COR-L47 (cell line): ENCODE data around the gene SPEF2.

Source experiments
- DNase-seq: peaks from one replicate; lab custom pipeline; 2025; lab: John Stamatoyannopoulos, UW

The SPEF2 gene

DNA sequence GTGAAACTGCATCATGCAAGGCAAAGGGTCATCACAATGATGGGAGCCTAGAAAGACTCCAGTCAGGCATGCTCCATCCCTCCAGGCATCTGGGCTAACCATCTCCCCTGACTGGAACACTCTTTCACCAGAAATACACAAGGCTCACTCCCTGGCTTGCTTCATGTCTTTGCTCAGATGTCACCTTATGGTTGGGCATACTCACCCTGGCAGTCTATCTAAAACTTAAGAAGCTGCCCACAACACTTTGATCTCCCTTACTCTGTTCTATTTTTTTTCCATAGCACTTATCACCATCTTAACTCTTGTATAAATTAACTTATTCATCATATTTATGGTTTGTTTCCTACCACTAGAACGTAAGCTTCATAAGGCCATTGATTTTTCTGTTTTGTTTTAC lies 90.0 kb downstream of the SPEF2 start:
- no peak for DNase-seq

DNA sequence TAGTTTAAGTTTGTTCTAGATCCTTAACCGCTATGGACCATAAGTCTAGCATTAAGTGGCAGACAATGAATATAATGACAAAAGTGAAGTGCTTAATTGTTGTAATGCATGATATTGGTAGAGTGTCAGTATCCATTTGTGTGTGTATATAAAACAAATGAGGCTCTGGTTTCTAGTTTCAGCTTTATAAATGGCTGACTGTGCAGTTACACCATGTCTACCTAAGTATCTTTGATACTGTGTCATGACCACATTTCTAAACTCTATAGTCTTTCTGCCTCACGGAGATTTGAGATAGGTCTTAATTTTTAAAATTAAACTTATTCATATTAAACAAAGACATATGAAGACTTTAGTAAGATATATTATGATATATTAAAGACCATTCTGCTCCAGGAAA lies 92.0 kb downstream of the SPEF2 start:
- DNase-seq, result no peak

DNA sequence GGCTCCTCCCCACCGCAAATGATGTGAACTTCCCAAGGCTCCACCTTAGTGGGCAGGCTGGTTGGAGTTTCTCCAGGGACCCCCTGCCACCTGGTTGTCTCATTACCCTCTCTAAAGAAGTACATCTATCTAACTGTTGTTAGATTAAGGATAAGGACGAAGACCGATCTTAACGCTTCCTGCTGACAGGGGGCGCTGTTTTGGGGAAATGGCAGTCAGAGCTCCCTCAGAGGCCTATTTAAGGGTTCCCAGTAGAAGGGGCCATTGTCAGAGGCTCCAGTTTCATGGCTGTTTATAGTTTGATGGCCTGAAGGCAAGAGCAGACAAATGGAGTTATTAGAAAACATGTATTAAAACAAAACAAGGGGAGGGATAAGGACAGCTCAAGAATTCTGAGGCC lies 100.1 kb downstream of the SPEF2 start:
- DNase-seq, result no peak

DNA sequence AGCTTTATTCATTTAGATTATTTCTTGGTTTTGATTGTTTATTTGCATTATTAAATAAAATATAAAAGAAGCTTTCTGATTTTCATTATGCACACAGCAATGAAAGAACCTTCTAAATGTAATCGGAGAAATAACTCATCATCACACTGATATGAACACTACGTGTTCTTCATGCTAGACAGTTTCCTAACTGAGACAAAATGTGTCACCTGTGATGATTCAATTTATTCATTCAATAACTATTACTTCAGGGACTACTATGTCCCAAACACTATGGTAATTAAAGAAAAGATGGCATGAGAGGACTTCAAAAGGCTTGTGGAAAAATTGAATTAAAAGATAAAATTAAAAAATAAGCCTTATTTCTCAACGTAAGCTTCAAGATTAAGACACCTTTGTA lies 118.1 kb downstream of the SPEF2 start:
- DNase-seq, result no peak

DNA sequence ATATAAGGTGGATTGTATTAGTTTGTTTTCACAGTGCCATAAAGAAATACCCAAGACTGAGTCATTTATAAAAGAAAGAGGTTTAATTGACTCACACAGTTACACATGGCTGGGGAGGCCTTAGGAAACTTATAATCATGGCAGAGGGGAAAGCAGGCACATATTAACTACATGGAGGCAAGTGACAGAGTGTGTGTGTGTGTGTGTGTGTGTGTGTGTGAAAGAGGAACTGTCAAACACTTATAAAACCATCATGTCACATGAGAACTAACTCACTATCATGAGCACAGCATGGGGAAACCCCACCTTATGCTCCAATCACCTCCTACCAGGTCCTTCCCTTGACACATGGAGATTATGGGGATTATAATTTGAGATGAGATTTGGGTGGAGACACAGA lies 118.6 kb downstream of the SPEF2 start:
- DNase-seq, result no peak

DNA sequence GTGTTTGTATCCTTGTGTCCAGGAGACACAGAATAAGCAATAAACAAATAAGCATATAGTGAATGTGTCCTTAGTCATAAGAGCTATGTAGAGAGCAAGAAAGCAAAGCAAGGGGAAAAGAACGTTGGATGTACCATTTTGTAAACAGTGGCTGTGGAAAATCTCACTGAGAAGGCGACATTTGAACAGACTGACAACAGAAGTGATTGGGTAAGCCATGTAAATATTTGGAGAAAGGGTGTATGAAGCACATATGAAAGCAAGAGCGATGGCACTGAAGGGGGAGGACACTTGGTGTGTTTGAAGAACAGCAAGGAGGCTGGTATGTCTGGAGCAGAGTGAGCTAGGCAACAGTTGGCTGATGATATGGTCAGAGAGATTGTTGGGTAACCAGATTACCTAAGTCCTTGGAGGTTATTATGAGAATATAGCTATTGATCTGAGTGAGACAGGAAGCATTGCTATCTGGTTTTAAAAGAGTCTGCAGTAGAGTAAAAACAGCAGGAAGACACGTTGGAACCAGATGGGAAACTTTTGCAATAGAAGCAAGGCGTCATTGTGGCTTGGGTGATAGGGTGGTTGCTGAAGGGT lies 123.6 kb downstream of the SPEF2 start:
- DNase-seq, result no peak

DNA sequence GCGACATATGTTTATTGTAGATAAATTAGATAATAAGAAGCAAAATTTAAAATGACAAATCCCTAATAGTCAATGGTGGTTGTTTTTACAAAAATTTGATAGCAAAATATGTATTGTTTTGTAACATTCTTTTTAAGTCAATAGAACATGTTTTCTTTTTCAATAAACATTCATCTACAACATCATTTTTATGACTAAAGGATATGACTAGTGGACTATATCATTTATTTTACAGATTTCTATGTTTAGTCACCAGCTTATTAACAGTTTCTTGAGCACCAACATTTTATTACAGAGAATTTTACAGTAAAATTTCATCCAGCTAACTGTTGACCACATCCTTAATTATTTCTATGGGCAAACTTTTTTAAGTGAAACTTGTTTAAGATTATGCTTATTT lies 124.3 kb downstream of the SPEF2 start:
- no peak for DNase-seq

DNA sequence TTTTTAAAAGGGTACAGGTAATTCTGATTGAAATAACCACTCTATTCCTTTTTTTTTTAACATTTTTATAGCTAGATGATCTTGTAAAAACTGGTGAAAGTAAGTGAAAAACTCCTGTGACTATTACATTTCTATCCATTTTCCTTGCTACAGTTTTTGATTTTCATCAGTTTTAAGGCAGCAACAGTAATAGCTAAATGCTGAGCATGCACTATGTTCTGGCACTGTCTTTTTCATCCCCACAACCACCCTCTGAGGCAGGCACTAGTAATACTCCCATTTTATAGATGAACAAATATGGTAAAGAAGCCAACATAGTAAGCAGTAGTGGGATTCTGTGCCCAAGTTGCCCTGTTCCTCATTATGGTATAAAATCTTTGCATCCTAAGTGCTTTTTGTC lies 126.0 kb downstream of the SPEF2 start:
- no peak for DNase-seq

DNA sequence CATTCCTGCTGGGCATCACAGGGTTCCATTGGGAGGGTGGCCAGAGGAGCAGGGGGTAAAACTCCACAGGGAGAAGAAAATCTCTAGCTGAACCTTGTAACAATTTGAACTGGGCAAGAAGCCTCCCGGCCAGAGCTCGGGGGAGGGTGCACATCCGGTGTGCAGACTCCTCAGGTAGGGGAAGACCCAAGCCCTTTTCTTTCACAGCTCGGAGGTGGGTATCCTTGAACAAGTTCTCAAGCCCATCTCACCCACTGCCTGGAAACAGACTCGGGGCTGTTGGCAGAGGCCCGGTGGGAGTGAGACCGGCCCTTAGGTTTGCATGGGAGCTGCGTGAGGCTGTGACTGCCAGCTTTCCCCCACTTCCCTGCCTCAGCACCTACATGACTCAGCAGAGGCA lies 127.5 kb downstream of the SPEF2 start:
- DNase-seq, result no peak

DNA sequence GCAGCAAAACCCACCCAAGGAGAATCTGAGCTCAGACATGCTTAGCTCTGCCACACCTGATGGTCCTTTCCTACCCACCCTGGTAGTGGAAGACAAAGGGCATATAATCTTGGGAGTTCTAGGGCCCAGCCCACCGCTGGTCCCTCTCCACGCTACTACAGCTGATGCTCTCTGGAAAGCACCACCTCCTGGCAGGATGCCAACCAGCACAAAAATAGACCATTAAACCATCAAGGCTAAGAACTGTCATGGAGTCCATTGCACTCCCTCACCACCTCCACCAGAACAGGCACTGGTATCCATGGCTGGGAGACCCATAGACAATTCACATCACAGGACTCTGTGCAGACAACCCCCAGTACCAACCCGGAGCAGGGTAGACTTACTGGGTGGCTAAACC lies 128.0 kb downstream of the SPEF2 start:
- DNase-seq, result no peak

DNA sequence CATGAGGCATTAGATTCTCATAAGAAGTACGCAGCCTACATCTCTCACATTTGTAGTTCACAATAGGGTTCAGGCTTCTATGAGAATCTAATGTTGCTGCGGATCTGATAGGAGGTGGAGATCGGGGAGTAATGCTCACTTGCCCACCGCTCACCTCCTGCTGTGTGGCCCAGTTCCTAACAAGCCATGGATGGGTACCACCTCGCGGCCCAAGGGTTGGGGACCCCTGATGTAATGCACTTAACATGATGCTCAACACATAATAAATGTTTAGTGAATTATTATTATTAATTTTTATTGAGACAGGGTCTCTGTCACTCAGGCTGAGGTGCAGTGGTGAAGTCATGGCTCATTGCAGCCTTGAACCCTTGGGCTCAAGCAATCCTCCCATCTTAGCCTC lies 134.3 kb downstream of the SPEF2 start:
- no peak for DNase-seq

DNA sequence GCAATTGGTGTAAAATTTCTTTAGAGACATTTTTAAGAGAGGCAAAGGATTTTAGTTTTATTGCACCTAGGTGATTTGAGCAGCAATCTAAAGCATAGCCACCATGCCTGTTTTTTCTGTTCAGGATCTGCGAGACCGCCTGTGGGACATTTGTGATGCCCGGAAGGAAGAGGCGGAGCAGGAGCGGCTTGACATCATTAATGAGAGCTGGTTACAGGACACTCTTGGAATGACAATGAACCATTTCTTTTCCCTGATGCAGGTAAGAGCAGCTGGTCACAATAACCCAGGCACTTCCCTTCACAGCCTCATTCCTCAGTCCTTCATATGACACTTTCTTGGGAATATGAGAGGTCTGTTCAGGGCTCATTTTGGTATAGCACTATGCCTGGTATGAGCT lies 135.8 kb downstream of the SPEF2 start:
- DNase-seq, result no peak

DNA sequence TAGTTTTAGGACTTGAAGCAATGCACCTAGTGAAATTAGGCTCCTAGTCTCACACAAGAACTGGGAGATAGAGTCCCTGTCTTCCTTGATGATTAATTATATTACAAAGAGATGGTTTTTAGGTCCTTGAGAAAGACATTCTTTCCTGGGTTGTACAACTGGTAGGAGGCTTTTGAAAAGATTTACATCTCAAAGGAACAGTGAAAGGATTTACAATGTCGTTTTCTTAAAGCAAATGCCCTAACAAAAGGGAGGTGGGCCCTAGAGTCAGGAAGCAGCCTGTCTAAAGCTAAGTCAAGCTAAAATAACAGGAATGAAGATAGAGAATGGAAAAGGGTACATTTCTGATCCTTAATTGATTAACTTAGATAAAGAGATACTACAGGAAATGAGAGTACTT lies 136.8 kb downstream of the SPEF2 start:
- no peak for DNase-seq

DNA sequence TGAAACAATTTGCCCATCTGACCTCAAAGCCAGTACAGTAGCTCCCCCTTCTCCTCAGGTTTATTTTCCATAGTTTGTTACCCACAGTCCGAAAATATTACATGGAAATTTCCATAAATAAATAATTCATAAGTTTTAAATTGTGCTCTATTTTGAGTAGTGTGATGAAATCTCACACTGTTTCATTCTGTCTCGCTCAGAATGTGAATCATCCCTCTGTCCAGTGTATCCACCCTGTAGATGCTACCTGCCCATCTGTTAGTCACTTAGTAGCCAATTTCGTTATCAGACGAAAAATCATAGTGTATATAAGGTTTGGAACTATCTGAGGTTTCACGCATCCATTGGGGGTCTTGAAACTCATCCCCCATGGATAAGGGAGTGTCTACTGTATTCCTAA lies 138.3 kb downstream of the SPEF2 start:
- DNase-seq, result no peak

DNA sequence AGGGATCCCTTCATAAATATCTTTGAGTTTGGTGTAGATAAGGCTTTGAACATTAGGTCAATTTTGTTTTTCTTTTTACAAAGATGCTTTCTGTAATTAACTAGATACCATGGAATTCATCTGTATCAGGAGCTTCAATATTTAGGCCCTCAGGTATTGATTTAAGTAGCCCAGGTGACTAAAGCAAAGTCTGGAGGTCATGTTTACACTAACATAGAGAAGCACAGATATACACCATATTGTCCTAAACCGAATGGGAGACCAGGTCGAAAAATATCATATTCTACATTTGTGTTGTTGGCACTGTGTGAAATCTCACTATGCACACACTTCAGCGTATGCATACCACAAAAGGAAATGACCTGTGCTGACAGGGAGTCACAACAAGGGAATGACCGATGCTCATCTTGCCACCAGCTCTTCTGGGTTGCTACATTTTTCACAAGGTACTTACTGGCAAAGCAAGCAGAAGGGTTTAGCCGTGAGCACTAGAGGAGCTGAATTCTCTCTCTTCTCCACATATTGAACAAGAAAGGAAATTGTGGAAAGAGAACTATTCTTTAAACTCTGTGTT lies 140.6 kb downstream of the SPEF2 start:
- DNase-seq, result no peak

DNA sequence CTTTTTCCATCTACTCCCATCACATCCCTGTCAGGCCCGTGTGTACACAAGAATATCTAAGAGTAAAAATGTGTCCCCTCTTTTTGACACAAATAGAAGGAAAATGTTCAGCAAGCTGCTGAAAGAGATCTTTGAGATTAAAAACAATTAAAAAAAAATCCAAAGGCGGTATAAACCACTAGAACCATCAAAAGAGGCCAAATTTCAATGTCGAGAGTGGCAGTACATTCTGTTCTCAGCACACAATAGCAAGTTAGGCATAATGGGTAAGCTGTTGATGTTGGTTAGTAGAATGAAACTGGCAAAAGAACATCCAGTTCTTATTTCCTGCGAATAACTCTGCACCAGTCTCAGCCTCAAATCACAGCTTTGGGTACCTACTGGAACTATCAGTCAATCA lies 143.9 kb downstream of the SPEF2 start:
- DNase-seq, result no peak

DNA sequence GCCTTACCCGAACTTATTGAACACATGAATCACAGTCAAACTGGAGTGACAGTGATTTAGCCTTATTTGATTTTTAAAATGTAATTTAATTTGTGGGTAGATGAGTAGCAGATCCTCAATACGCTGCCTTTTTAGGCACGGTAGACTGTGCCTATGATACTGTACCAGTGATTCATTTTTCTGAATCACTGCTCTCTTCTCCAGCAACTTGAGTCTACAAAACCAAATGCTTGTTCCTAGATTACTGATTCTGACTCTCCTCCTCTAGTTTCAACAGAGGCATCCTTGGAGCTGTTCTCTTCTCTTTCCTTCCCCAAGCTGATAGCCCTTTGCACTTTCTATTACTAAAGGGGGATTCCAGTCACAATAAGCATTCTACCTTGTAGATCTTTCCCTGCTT lies 144.7 kb downstream of the SPEF2 start:
- no peak for DNase-seq

DNA sequence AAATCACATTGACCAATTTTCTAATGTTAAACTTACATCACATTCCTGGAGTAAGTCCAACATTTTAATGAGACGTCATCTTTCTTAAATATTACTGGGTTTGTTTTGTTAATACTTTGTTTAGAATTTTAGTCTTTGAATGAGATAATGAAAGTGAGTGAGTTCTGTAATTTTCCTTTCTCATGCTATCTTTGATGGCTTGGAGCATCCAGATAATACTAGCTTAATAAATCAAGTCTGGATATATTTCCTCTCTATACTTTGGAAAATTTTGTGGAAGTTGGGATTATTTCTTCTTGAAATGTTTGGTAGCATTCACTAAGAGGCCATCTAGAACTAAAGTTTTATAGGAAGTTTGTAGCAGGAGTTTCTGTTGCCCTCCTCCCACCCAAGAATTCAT lies 148.3 kb downstream of the SPEF2 start:
- DNase-seq, result no peak

DNA sequence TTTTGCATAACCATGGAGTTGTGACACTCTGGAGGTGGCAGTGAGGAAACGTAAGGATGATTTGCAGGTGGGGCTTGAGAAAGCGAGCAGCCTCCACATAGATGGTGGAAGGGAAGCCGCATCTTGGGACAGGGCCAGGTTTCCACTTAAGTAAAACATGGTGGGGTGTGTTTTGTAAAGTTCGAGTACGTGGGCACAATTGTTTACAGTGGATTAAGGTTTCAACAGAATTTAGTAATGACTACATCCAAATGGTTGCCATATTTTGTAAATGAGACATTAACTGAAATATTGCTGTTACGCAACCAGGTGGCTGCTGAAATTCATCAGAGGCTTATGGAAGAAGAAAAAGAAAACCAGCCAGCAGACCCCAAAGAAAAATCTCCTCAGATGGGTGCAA lies 153.6 kb downstream of the SPEF2 start:
- no peak for DNase-seq

DNA sequence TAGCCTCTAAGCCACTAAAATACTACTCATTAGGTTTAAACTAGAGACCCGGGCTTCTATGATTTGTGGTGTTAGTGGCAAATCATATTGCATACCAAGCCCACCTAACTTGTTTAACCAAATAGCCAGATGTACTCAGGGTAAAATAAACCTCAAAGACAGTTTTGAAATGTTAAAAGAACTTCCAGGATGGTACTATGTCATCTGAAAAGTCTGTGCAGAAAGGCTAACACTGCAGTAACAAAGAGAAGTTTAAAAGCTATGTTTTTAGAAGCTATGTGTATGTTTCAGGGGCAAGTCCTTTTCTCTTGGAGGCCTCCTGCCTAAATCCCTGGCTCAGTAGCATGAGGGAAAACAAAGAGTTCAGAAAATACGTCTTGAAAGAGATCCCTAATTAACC lies 154.2 kb downstream of the SPEF2 start:
- no peak for DNase-seq

DNA sequence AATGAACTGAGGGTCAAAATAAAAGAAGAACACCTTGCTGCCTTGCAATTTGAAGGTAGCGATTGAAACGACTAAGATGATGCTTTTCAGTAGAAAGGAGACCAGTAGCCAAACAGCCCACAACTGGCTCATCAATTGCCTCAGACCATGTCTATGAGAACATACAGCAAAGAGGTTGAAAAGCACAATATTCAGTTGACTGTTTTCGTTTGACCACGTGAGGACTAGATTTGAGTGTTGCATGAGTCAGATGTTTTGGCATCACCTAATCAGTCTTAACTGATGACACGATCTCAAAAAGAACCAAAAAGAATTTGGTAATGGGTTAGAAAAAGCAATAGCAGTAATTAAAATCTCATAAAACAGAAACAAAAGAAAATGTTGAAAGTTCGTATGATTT lies 156.3 kb downstream of the SPEF2 start:
- DNase-seq, result no peak

DNA sequence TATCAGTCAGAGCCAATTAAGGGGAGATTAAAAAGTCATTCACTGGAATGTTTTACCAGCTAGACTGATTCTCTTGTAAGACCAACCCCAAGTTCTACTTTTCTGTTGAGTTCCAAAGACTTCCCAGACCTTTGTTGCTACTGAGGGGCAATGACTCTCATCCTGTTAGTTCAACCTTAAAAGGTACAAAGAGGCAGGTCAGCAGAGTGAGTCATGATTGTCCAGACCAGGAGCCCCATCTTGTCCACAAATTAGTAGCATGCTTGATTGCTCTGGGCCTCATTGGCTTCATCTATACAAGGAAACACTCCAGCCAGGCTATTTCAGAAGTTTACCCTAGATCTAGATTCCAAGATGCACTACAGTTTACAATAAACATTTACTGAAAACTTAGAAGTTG lies 159.1 kb downstream of the SPEF2 start:
- no peak for DNase-seq

DNA sequence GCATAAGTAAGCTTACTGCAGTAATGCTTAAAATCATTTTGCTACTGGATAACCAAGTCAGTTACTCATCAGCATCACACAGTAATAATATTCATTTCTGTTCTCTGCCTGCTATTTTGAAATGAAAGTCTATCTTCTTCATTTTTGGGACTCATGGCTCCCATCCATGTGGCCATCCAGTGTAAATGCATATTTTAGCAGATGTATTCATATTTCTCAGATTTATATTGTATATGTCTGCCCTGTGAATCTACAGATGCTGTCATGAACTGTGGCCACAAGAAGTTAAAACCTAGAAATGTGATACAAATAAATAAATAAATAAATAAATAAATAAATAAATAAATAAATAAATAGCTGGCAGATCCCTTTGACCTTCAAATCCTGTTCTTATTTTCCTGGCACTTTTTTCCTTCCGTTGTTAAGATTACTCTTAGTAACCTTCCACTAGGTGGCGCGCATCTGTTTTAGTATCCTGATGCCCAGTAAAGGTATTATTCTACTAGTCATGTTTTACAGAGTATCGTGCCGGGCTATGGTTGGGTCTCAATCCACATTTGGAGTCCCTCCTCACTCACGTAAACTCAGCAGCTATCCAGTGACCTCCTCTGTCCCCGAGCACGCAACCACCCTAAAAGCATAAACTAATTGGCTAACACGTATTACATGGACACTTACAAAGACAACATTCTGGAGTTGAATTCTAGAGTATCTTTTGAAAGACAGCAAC lies 159.9 kb downstream of the SPEF2 start:
- DNase-seq, result peak; percentile 83

DNA sequence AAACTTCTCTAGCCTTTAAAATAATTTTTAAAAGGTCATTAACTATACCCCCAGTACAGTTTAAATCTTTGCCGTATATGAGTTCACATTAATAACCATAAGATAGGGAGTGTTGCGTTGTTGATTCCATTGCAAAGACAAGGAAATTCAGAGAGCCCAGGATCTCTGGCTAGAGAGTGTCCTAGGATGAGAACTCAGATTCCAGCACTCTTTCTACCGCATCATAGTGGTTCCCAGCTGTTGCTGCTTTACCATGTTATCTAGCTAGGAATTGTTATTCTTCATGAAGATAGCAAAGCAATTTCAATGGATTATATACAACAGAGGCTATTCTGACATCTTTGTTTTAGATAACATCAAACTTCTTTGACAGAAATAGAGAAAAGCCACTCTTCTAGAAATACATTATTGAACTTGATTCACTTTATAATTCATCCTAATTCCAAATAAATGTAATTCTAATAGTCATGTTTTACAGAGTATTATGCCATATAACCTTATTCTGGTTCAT lies 160.7 kb downstream of the SPEF2 start:
- DNase-seq, result no peak
